Hippocampal formation (tissue), 2 donors: ENCODE results near the gene RASA2.
"Not testable (repeated sequence)": the region's sequence is repeated elsewhere in the genome, so short reads cannot be mapped to it uniquely, and the experiment has no call there.

Experiments used
- DNase-seq, 2 donors: peaks; one replicate each; lab custom pipeline; 2025; lab: John Stamatoyannopoulos, UW

RASA2 gene

DNA sequence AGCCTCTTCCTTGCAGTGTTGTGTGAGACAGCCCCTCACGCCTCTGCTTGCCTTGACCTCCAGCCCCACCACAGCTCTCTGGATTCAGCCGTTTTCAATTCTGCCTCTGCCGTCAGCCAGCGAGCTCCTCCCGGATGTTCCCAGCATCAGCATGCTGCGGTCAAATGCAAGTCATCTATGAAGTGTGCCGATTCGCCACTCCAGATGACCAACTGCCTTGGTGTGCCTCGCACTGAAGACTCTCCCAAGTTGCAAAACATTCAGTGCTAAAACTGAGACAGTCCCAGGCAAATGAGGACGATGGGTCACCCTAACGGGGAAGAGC lies 30.6 kb upstream of the RASA2 start:
- no peak for DNase-seq

DNA sequence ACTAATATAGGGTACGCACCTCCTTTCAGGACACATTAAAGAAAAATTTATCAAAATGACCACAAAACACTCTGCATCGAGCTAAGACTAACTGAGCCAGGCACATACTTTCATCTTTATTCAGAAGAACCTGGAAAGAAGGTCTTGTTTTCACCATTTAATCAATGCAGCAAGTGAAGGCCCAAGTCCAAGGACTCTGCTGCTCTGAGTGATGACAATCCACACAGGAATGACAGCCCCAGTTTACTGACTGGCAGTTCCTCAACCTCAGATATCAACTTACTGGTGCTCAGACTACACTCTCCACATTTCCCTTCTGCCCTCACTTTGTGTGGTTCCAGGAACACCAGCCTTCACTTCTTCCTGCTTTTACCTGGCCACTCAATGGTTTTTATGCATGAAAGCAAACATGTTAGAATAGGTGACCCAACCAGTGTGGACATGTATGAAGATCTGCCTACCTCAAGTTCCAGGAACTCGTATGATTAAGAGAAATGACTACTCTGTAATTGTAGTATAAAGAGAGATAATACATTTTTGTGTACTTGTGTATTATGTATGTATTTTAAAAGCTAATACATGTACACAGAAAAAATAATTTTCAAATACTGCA lies 29.1 kb upstream of the RASA2 start:
- no peak for DNase-seq

DNA sequence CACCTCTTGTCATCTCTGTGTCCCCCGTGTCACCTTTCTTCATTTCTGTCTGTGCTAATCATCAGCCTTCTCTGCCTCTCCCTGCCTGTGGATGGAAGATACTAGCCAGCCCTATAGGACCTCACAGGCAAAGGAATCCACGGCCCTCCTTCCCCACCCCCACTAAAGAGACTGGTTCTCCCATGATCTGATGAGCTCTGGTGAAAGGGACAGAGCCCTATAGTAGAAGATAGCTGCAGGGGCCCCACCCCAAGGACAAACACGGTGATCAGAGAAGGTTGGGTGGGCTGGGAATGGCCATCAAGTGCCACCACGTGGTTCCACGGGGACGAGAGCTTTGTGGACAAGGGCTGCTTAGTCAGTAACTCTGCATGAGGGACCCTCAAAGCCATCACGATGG lies 27.8 kb upstream of the RASA2 start:
- DNase-seq = no peak

DNA sequence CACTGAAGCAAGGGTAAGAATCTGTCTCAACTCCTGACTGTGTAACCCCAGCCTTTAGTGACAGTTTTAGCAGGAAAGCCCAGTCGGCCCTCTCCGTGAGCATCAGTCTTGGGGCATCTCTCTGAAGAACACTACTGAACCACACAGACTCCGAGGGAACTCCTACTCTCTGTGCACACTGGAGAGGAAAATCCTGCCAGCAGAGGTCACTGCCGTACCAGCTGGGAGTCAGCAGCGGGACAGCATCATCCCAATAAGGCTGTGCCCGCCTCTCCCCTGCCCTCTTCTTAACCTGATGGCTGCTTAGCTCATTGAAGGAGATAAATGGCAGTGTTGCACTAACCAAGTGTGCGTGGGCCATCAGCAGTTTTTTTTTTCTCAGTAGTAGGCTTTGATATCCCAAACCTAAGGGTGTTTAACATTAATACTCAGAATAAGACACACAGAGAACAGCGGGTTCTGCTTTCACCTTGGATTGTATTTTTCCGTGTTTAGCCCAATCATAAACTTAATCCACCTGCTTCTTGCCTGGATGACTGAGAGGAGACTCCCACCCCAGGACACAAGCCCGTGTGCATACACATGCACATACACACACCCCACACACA lies 26.6 kb upstream of the RASA2 start:
- peak; percentile 69 to 80 for DNase-seq

DNA sequence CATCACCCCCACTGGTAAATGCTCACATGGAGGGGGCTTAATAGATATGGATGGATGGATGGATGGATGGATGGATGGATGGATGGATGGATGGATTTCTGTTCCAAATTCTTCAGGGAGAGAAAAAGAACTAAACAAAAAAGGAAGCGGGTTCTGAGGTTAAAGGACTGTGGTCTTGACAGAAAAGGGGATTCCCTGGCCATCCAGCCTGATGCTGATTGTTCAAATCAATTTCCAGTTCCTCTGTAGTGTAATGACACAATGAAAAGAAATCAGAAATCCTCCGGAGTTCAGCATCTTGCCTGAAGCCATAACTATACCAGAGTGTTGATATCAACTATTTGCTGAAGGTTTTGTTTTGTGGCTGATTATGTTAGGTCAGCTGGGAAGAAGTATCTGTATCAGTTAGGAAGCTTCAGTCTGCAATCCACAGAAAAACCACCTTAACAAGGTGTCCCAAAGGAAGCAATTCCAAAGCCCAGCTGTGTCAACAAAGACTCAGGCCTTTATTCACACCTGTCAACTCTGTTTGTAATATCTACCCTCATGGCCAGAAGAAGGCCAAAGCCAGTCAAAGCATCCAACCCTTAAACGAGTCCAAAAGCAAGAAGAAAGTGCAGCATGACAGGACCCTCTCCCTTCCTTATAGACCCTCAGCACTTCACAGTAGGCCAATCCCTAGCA lies 24.5 kb upstream of the RASA2 start:
- DNase-seq = no peak

DNA sequence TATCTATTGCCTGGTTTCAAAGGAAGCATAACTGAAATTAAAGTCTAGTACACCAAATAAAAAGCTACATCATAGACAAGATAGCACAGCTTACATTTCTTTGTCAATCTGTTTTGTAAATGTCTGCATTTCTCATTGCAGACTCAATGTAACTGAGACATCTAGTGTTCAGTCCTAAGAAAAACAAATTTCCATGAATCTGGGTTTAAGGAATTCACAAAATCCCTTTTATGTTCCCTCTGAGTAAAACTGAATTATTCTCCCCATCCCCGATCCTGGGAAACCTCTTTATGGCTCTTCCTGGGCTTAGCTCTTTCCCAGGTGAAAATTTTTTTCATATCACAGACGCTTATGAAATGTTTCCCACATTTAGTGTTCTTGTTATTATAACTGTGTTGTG lies 21.6 kb upstream of the RASA2 start:
- peak in 1 of 2 donors; percentile 38 for DNase-seq

DNA sequence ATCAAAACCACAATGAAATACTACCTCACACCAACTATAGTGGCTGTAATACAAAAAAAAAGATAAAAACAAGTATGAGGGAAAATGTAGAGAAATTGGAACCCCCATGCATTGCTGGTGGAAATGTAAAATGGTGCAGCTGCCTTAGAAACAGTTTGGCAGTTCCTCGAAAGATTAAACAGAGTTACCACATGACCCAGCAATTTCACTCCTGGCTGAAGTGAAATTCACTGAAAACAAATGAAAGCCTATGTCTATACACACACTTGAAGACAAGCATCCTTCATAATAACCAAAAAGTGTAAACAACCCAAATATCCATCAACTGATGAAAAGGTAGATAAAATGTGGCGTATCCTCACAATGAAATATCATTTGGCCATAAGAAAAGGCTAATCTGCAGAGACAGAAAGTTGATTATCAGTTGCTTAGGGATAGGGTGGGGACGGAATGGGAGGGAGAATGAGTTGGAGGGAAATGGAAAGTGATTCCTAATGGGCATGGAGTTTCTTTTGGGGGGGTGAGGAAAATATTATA lies 20.1 kb upstream of the RASA2 start:
- no peak for DNase-seq

DNA sequence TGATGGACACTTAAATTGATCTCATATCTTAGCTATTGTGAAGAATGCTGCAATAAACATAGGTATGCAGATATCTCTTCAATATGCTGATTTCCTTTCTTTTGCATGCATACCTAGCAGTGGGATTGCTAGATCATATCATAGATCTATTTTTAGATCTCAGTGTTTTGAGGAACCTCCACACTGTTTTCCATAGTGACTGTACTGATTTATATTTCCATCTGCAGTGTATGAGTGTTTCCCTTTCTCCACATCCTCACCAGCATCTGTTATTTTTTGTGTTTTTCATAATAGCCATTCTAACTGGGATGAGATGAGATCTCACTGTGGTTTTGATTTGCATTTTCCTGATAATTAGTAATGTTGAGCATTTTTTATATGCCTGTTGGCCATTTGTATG lies 17.1 kb upstream of the RASA2 start:
- DNase-seq = no peak

DNA sequence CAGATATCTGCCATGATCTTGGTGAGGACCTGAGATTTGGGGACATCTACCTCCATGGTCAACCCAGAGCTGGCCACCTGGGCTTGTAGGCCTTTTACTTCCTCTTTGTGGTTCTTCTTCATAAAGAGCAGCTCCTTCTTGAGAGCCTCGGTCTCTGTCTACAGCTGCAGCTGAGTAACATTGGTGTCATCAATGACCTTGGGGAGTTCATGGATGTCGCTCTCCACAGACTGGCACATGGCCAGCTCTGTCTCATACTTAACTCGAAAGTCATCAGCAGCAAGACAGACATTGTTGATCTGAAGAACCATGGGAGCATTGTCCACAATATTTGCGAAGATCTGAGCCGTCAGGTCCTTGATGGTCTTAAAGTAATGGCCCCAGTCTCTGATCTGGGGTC lies 15.7 kb upstream of the RASA2 start:
- no peak for DNase-seq

DNA sequence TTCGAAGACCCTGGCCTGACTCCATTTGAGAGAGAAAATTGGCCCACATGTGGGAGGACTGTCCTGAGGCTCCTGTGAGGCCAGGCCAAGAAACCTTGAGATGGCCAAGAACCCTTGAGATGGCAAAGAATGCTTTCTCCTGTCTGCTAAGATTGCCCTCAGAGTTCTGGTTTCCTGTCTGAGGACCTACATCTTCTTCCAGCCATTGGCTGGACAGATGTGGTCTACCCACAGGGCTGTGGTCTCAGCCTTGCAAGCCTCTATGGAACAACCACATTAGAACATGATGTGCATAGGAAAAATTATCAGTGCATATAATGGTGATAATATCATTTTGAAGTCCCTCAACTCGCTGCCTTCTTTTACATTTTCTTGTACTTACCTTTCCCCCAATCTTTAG lies 10.8 kb upstream of the RASA2 start:
- no peak for DNase-seq

DNA sequence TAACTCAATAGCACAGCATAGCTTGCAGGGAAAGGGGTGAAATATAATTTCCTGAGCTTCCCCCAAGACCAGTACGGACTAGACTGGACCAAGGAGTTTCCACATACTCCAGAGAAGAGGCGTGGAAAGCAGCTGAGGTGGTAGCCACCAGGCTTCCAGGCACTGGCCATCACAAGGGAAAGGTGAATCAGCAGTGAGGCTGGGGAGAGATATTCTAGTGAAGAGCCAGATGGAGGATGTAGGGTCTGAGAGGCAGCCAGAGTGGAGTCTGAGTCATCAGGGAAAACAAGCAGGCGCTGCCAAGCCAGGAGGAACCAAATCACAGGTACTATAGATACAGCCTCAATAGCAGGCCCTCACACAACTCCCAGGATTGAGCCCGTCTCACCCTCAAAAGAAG lies 9.6 kb upstream of the RASA2 start:
- peak in 1 of 2 donors; percentile 41 for DNase-seq

DNA sequence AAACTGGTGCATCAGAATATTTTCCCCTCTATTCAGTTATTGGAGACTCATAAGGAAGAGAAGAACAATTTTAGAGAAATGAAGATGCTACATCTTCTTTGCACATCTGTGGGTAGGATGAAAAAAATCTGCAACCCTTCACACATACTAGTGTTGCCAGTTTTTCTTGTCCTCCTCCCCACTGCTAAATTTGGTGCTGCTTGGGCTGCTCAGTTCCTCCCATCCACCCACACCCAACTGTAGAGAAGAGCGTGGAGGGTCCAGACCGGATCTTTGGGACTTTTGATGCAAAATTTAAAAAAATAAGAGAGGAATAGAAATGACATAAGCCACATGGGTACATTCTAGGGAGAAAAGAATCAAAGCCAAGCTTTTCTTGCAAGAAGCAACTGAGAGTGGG lies 8.7 kb upstream of the RASA2 start:
- DNase-seq = peak in 1 of 2 donors; percentile 35

DNA sequence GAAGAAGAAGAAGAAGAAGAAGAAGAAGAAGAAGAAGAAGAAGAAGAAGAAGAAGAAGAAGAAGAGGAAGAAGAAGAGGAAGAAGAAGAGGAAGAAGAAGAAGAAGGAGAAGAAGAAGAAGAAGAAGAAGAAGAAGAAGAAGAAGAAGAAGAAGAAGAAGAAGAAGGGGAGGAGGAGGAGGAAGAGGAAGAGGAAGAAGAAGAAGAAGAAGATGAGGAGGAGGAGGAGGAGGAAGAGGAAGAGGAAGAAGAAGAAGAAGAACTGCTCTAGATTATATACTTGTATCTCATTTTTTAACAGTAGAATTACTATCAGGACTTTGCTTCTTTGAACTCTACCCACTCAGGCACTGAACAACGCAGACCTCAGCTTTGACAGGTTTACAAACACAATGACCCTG lies 8.0 kb upstream of the RASA2 start:
- not testable (repeated sequence) for DNase-seq

DNA sequence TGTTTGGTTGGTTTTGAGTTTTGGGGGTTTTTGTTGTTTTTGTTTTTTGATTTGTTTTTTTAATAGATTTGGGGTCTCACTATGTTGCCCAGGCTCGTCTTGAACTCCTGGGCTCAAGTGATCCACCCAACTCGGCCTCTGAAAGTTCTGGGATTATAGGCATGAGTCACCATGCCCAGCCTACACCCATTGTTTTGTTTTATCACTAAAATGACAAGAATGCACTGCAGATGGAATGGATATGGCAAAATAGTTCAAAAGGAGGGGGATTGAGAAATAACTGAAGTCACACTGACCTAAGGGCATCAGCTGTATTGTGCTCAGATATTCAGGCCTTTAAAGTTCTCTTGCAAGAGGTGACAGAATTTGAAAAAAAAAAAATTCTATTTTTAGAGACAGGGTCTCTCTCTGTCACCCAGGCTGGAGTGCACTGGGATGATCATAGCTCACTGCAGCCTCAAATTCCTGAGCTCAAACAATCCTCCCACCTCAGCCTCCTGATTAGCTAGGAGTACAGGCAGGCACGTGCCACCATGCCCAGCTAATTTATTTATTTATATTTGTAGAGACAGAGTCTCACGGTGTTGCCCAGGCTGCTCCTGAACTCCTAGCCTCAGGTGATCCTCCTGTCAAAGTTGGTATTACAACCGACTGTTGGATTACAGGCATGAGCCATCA lies 4.4 kb upstream of the RASA2 start:
- DNase-seq = no peak

DNA sequence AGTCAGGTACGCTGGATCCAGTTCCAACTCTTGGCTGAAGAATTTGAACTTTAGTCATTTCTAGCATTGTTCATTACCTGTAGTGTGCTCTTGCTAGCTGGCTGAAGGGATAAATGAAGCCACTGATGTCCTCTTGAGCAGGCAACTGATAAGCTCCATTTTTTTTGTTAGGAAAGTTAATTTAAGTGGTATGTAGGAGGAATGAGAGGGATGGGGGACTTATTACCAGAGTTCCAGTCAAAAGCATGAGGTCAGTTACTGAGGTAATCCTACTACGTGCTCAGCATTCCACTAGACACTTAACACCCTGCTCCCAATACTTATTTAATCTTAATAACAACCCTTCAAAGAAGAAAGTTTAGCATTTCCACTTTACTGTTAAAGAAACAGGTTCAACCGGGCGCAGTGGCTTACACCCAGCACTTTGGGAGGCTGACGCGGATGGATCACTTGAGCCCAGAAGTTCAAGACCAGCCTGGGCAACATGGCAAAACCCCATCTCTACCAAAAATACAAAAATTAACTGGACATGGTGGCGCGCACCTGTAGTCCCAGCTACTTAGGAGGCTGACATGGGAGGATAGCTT lies 2.0 kb upstream of the RASA2 start:
- no peak for DNase-seq

DNA sequence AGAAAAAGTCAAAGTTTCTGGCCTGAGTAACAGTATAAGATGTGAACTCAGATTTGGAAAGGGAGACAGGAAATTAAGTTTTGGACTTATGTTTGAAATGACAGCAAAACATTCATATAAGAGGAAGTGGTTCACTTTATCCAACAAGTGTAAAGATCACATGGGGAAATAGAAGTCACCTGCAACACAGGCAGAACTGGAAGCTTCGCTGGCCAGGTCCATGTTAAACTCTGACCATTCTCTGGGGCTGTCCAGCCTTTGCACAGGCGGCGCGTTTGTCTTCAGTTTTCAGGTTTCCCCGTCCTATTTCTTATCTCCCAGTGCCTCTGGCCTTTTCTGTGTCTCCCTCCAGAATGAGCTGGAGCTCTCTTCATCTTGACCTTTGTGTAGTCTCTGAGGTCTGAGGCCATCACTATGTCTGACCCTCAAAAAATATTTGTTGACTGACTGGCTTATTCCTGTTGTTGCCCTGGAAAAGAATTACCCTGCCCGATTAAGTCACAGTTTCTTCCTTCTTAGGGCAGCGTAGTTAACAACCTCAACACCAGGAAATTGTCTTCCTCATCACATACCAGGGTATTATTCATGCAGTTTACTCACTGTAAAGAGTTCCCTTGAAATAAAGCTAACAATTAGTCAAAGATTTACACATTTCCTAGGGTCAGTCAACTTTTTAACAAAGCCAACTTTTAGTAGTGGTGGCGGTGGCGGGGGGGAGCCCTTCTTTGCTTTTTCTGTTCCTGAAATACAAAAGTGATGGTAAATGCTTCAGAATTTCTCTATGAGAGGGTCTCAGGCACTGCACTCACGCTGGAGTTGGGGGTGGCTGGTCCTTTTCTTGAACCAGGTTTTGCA lies 959 bp upstream of the RASA2 start:
- no peak for DNase-seq

DNA sequence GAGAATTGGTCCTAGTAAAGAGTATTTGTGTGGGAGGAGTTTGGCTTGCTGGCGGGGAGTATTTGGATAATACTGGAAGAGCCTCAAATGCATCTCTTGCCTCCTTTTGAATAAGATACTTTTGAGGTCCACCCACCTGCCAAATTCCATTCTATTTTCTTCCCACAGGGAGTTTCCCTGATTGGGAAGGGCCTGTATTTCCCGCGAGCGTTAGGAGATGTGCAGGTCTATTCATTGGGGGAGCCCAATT lies 406 bp upstream of the RASA2 start:
- DNase-seq = no peak

DNA sequence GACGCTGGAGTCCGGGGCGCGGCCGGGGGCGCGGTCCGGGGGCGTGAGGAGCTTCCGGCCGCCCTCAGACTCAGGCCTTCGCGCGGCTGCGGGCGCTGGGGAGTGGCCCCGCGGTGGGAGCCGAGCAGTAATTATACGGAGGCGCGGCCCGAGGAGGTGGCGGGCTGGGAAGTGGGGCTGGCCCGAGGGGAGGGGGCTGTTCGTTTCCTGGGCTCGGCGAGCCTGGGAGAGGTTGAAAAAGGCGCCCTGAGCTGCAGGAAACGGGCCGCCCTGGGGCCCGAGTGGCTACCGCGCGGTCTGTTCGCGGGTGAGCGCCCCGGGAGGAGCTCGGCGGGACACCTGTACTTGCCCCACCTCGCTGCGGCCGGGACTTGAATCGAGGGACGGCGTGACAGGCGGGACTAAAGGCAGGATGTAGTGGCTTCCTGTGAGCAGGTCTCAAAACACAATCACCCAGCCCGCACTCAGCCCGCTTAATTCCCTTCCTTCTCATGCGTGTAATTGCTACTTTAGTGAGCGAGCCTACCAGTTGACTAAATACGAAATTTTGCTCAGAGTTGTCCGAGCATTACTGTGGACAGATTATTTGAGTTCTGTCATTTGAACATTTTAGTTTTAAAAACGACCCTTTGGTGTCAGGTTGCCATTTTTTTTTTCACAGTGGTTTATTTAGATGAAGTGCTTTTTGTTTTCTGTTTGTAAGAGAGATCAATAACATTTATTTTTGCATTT lies 860 bp downstream of the RASA2 start:
- peak in 1 of 2 donors; percentile 32 for DNase-seq

DNA sequence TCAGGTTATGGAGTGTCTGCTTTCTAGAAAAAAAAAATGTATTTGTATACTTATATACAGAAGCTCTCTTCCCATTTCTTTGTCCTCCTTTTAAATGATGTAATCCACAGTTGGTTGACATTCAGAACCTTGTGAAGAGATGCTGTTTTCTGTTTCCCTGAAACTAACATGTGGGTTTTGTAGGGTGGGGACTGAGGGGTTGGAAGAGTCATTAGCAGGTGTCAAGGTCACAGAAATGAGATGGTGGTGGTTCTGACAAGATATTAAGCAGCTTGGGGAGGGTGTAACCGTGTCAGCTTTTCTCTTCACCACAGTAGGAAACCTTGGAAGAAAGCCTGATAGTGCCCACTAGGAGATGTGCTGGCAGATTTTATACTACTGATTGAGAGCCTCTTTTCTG lies 2.4 kb downstream of the RASA2 start:
- DNase-seq = no peak

DNA sequence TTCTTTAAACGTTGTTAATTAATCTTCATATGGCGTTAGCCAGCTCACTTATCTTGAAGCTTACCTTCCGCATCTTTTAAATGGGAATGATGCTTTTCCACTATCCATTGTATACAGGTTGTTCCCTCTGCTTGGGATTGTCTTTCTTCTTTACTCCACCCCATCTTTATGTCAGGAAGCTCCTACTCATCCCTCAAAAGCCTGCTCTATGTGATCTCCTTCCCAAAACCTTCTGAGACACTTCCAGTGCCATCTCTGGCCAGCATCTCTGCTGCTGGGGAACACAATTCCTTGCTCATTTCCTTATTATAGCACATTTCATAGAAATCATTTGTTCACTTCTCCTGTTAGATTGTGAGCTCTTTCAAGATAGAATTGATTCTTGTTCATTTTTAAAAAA lies 4.3 kb downstream of the RASA2 start:
- no peak for DNase-seq

DNA sequence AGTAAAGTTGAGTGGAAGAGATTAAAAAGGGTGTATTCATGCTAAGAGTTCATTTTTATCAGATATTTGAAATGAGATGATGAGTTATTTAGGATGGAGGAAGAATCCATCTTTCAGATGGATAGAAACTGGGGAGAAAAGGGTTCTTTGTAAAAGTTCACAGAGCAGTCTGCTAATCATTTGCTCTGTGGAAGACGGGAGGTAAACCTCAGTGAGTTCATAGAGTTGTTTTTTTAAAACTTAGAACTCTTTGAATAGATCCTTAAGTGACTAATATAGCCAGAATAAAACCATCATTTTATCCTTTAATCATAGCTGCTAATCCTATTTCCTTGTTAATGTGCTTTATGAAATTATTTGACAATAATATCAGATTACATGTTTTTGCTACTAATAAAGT lies 5.1 kb downstream of the RASA2 start:
- DNase-seq = no peak
